SK-N-SH treated with all-trans-retinoic acid at 6 μM for 48 hours (cell line): Measurements from ENCODE around the gene FAM151A.

Experiments
- ATAC-seq: fragments of 200-7000 bp; cut with Tn5 transposase; 3 replicates; pipeline ENCODE4 v1.9.1; 2020; ENCODE audit warnings: mild to moderate bottlenecking, moderate library complexity
- BACH2 ChIP-seq: fragments of 250-450 bp; sonication (Bioruptor Pico); IDR thresholded peaks from 2 replicates; pipeline ENCODE4 v1.9.0; 2021; ENCODE audit warnings: mild to moderate bottlenecking, borderline replicate concordance
- CSDC2 ChIP-seq: fragments of 250-450 bp; sonication (Bioruptor Pico); IDR thresholded peaks from 2 replicates; pipeline ENCODE4 v1.5.0; 2020; ENCODE audit warnings: mild to moderate bottlenecking, moderate library complexity
- GLIS3 ChIP-seq: fragments of 250-450 bp; sonication (Bioruptor Pico); IDR thresholded peaks from 2 replicates; pipeline ENCODE4 v1.5.0; 2020; ENCODE audit warnings: mild to moderate bottlenecking, moderate library complexity
- ISL1 ChIP-seq: fragments of 250-450 bp; sonication (Bioruptor Pico); IDR thresholded peaks from 2 replicates; pipeline ENCODE4 v2.1.2; 2022; ENCODE audit warnings: mild to moderate bottlenecking, moderate library complexity
- OSR1 ChIP-seq: fragments of 250-450 bp; sonication (Bioruptor Pico); IDR thresholded peaks from 2 replicates; pipeline ENCODE4 v1.8.0; 2022; ENCODE audit warnings: moderate library complexity, mild to moderate bottlenecking, inconsistent platforms
- PPARA ChIP-seq: fragments of 250-450 bp; sonication (Bioruptor Pico); IDR thresholded peaks from 2 replicates; pipeline ENCODE4 v1.5.0; 2020; ENCODE audit warnings: mild to moderate bottlenecking, borderline replicate concordance
- RARB ChIP-seq: fragments of 250-450 bp; sonication (Bioruptor Pico); IDR thresholded peaks from 2 replicates; pipeline ENCODE4 v1.8.0; 2021; ENCODE audit warnings: mild to moderate bottlenecking, moderate library complexity
- SNAI2 ChIP-seq: fragments of 250-450 bp; sonication (Bioruptor Pico); IDR thresholded peaks from 2 replicates; pipeline ENCODE4 v1.5.0; 2020; ENCODE audit warnings: mild to moderate bottlenecking, moderate library complexity
- TCF4 ChIP-seq: fragments of 250-450 bp; sonication (Bioruptor Pico); IDR thresholded peaks from 2 replicates; pipeline ENCODE4 v1.8.0; 2021; ENCODE audit warnings: mild to moderate bottlenecking, moderate library complexity, borderline replicate concordance
- TOX ChIP-seq: fragments of 250-450 bp; sonication (Bioruptor Pico); IDR thresholded peaks from 2 replicates; pipeline ENCODE4 v1.8.0; 2021; ENCODE audit warnings: mild to moderate bottlenecking, moderate library complexity, borderline replicate concordance
- ZFP3 ChIP-seq: fragments of 250-450 bp; sonication (Bioruptor Pico); IDR thresholded peaks from 2 replicates; pipeline ENCODE4 v1.5.0; 2020; ENCODE audit warnings: mild to moderate bottlenecking, moderate library complexity
- ZFP30 ChIP-seq: fragments of 450-650 bp; formaldehyde crosslinking; IDR thresholded peaks from 2 replicates; pipeline ENCODE4 v1.5.0; 2022; ENCODE audit warnings: mild to moderate bottlenecking, moderate library complexity
- ZNF565 ChIP-seq: fragments of 450-650 bp; formaldehyde crosslinking; conservative IDR thresholded peaks from 2 replicates; pipeline ENCODE4 v1.5.0; 2020; ENCODE audit warnings: low read depth, mild to moderate bottlenecking, moderate library complexity
- ZNF70 ChIP-seq: fragments of 450-650 bp; formaldehyde crosslinking; IDR thresholded peaks from 2 replicates; pipeline ENCODE4 v1.5.0; 2020; ENCODE audit warnings: mild to moderate bottlenecking, moderate library complexity
- ZNF8 ChIP-seq: fragments of 450-650 bp; formaldehyde crosslinking; IDR thresholded peaks from 2 replicates; pipeline ENCODE4 v1.5.0; 2020; ENCODE audit warnings: mild to moderate bottlenecking, moderate library complexity
- TF ChIP-seq, protein P1 (sequence below): fragments of 250-450 bp; sonication (Bioruptor Pico); IDR thresholded peaks from 2 replicates; pipeline ENCODE4 v1.5.0; 2020; ENCODE audit warnings: mild to moderate bottlenecking, moderate library complexity
- TF ChIP-seq, protein P2 (sequence below): fragments of 250-450 bp; sonication (Bioruptor Pico); IDR thresholded peaks from 2 replicates; pipeline ENCODE4 v1.5.1; 2021; ENCODE audit warnings: mild to moderate bottlenecking, moderate library complexity
- TF ChIP-seq, protein P3 (sequence below): fragments of 250-450 bp; sonication (Bioruptor Pico); IDR thresholded peaks from 2 replicates; pipeline ENCODE4 v1.8.0; 2021; ENCODE audit warnings: low read depth, mild to moderate bottlenecking, moderate library complexity, borderline replicate concordance
- TF ChIP-seq, protein P4 (sequence below): fragments of 250-450 bp; sonication (Bioruptor Pico); IDR thresholded peaks from 2 replicates; pipeline ENCODE4 v1.5.1; 2020; ENCODE audit warnings: low read depth, mild to moderate bottlenecking, moderate library complexity
- TF ChIP-seq, protein P5 (sequence below): fragments of 250-450 bp; sonication (Bioruptor Pico); IDR thresholded peaks from 2 replicates; pipeline ENCODE4 v1.8.0; 2020; ENCODE audit warnings: mild to moderate bottlenecking, moderate library complexity, borderline replicate concordance

The FAM151A gene

GRCh38 chr1:54583307-54583686, 40.0 kb downstream of the FAM151A start:
- TF ChIP-seq, protein P1, sequence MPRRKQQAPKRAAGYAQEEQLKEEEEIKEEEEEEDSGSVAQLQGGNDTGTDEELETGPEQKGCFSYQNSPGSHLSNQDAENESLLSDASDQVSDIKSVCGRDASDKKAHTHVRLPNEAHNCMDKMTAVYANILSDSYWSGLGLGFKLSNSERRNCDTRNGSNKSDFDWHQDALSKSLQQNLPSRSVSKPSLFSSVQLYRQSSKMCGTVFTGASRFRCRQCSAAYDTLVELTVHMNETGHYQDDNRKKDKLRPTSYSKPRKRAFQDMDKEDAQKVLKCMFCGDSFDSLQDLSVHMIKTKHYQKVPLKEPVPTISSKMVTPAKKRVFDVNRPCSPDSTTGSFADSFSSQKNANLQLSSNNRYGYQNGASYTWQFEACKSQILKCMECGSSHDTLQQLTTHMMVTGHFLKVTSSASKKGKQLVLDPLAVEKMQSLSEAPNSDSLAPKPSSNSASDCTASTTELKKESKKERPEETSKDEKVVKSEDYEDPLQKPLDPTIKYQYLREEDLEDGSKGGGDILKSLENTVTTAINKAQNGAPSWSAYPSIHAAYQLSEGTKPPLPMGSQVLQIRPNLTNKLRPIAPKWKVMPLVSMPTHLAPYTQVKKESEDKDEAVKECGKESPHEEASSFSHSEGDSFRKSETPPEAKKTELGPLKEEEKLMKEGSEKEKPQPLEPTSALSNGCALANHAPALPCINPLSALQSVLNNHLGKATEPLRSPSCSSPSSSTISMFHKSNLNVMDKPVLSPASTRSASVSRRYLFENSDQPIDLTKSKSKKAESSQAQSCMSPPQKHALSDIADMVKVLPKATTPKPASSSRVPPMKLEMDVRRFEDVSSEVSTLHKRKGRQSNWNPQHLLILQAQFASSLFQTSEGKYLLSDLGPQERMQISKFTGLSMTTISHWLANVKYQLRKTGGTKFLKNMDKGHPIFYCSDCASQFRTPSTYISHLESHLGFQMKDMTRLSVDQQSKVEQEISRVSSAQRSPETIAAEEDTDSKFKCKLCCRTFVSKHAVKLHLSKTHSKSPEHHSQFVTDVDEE (CRISPR knock-in tag): no peak
- TF ChIP-seq OSR1 (CRISPR knock-in tag): no peak
- ATAC-seq: no peak

GRCh38 chr1:54582566-54583306, 40.6 kb downstream of the FAM151A start:
- TF ChIP-seq ZFP30 (CRISPR knock-in tag) (no peak), CSDC2 (CRISPR knock-in tag) (no peak), GLIS3 (no peak), ISL1 (CRISPR knock-in tag) (no peak), PPARA (CRISPR knock-in tag) (no peak), ZNF565 (no peak), OSR1 (CRISPR knock-in tag) (no peak), RARB (CRISPR knock-in tag) (no peak), ZFP3 (CRISPR knock-in tag) (no peak)
- TF ChIP-seq, protein P2, sequence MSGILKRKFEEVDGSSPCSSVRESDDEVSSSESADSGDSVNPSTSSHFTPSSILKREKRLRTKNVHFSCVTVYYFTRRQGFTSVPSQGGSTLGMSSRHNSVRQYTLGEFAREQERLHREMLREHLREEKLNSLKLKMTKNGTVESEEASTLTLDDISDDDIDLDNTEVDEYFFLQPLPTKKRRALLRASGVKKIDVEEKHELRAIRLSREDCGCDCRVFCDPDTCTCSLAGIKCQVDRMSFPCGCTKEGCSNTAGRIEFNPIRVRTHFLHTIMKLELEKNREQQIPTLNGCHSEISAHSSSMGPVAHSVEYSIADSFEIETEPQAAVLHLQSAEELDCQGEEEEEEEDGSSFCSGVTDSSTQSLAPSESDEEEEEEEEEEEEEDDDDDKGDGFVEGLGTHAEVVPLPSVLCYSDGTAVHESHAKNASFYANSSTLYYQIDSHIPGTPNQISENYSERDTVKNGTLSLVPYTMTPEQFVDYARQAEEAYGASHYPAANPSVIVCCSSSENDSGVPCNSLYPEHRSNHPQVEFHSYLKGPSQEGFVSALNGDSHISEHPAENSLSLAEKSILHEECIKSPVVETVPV: no peak
- TF ChIP-seq, protein P3, sequence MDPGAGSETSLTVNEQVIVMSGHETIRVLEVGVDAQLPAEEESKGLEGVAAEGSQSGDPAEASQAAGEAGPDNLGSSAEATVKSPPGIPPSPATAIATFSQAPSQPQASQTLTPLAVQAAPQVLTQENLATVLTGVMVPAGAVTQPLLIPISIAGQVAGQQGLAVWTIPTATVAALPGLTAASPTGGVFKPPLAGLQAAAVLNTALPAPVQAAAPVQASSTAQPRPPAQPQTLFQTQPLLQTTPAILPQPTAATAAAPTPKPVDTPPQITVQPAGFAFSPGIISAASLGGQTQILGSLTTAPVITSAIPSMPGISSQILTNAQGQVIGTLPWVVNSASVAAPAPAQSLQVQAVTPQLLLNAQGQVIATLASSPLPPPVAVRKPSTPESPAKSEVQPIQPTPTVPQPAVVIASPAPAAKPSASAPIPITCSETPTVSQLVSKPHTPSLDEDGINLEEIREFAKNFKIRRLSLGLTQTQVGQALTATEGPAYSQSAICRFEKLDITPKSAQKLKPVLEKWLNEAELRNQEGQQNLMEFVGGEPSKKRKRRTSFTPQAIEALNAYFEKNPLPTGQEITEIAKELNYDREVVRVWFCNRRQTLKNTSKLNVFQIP: no peak
- TF ChIP-seq, protein P4, sequence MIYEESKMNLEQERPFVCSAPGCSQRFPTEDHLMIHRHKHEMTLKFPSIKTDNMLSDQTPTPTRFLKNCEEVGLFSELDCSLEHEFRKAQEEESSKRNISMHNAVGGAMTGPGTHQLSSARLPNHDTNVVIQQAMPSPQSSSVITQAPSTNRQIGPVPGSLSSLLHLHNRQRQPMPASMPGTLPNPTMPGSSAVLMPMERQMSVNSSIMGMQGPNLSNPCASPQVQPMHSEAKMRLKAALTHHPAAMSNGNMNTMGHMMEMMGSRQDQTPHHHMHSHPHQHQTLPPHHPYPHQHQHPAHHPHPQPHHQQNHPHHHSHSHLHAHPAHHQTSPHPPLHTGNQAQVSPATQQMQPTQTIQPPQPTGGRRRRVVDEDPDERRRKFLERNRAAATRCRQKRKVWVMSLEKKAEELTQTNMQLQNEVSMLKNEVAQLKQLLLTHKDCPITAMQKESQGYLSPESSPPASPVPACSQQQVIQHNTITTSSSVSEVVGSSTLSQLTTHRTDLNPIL: no peak
- no peak for ATAC-seq

- peak; percentile 100 for ATAC-seq
Observed at GRCh38 chr1:54581621-54582035, 41.7 kb downstream of the FAM151A start.

DNA sequence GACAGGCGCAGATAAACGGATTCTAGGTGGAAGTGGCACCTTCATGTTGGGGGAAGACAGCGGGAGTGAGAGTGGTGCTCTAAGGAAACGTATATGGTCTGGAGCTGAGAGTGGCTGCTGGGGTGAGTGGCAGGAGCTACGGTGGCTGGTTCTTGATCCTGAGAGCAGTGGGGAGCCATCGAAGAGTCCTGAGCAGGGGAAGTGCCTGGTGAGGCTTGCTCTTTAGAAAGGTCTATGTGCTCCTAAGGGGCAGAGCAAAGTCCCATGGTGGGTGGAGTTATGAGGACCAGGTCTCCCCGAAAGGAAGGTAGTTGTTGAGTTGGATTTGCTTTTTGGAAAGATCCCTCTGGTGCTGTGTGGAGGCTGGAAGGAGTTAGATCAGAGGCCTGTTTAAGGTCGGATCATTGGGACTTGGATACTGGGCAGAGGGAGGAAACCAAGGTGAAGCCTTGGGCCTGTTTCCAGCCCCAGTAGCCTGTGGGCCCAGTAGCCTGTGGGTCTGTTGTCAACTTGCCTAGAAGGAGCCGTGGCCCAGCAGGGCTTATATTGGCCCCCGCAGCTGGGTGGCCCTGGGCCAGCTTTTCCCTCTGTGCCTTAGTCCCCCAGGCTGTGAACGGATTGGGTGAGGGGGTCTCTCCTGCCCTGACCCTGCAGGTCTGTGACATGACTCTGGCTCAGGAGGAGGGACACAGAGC, 42.3 kb downstream of the FAM151A start:
- ATAC-seq: no peak
- TF ChIP-seq TOX (CRISPR knock-in tag): no peak
- TF ChIP-seq, protein P2: no peak
- TF ChIP-seq SNAI2 (CRISPR knock-in tag): no peak
- TF ChIP-seq ZNF8 (CRISPR knock-in tag): no peak
- no peak for TF ChIP-seq ZNF70
- no peak for TF ChIP-seq OSR1 (CRISPR knock-in tag)
- no peak for TF ChIP-seq PPARA (CRISPR knock-in tag)
- TF ChIP-seq TCF4 (CRISPR knock-in tag): no peak
- TF ChIP-seq CSDC2 (CRISPR knock-in tag): no peak
- no peak for TF ChIP-seq GLIS3
- TF ChIP-seq ISL1 (CRISPR knock-in tag): no peak
- no peak for TF ChIP-seq ZFP30 (CRISPR knock-in tag)
- TF ChIP-seq RARB (CRISPR knock-in tag): no peak
- TF ChIP-seq, protein P3: no peak
- no peak for TF ChIP-seq BACH2 (CRISPR knock-in tag)

More at GRCh38 chr1:54581621-54582035, 41.7 kb downstream of the FAM151A start:
- TF ChIP-seq, protein P5, sequence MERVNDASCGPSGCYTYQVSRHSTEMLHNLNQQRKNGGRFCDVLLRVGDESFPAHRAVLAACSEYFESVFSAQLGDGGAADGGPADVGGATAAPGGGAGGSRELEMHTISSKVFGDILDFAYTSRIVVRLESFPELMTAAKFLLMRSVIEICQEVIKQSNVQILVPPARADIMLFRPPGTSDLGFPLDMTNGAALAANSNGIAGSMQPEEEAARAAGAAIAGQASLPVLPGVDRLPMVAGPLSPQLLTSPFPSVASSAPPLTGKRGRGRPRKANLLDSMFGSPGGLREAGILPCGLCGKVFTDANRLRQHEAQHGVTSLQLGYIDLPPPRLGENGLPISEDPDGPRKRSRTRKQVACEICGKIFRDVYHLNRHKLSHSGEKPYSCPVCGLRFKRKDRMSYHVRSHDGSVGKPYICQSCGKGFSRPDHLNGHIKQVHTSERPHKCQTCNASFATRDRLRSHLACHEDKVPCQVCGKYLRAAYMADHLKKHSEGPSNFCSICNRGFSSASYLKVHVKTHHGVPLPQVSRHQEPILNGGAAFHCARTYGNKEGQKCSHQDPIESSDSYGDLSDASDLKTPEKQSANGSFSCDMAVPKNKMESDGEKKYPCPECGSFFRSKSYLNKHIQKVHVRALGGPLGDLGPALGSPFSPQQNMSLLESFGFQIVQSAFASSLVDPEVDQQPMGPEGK (CRISPR knock-in tag): no peak
- TF ChIP-seq ZFP3 (CRISPR knock-in tag): no peak
- no peak for TF ChIP-seq RARB (CRISPR knock-in tag)
